Left renal pelvis (tissue), 4 donors: ENCODE results near the gene DRC3. TPM values are rescaled to one million over a fixed set of nuclear protein-coding genes. Genes with fewer than 3 reads are reported as not detected.

ENCODE experiments used
- DNase-seq, 4 donors: peaks; one replicate each; pipeline ENCODE4 v3.0.0-alpha.2; 2013; ENCODE audit warnings: low read depth in 4 of 4, low spot score in 3 of 4
- polyA plus RNA-seq, 4 donors: library from polyadenylated mRNA; unstranded; fragments of 120-200 nt; gene quantifications; one replicate each; pipeline ENCODE4 v1.2.1, GENCODE V29; 2013; ENCODE audit not compliant: insufficient read length in 4 of 4

DRC3 gene
- polyA plus RNA-seq, 4 donors = 4.7 to 24.6 (median 13.5) TPM

DNA sequence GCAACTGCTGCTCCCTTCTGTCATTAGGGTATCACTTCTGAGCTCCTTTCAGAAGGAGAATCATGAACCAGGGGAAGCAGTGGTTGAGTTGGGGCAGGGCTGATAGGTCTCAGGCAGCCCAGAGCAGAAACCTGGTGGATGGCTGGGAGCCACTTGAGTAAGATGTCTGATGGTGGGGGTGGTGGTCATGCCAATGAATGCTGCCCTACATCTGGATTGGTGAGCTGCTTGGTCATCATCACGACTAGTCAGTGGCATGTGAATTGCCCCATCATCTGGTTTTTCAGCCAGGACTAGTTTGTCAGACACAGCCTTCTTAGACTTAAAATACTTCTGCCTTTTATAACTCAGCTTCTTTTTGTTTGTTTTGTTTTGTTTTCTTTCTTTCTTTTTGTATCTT, 69.1 kb downstream of the DRC3 start:
- no peak for DNase-seq

DNA sequence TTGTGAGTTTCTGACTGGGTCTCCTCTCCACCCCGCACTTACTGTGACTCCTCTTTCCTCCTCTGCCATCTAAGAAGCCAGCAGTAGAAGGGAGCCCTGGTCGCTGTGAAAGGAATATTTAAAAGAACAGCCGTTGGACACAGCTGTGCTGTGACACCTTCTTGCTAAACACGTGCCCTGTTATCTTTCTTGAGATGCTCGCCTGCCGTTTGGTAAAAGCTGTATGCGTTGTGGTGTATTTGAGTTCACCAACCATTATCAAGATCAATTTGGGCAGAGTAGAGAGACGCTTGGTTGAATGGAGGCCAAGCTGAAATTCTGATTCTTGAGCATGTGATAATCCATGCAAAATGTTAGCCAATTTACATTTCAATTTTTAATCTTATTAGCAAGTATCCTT, 70.3 kb downstream of the DRC3 start:
- DNase-seq = no peak

DNA sequence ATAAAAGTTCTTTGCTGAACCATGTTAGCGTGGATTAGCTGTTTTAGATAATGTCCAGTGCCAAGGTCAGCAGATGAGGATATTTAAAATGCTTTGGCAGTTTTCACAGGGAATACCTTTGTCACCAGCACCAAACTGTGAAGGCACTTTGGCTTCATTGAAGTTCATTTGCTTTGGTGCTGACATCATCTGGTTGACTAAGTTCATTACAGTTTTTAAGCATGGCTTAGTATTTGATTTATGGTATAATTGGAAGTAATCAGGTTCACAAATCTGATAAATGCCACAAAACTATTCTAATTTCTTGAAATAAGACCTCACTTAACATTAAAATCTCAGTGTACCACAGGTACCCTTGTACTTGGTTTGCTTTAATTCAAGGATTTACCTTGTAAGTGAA, 70.8 kb downstream of the DRC3 start:
- no peak for DNase-seq

DNA sequence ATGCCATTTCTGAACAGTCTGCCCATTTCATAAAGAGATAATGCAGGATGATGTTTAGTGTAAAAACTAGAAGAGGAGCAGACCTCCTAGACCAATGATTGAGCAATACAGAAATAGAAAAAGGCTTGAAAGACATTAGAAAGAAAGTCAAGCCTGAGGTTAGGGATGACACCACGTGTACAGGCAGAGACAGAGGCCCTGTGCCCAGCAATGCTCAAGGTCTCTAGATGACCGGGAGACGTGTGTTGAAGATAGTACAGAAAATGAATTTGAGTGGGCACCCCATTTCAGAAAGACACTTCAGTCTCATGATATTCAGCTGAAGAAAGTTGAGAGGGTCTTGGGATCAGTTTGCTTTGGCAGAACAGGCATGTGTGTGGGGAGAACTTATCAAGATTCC, 71.9 kb downstream of the DRC3 start:
- no peak for DNase-seq

DNA sequence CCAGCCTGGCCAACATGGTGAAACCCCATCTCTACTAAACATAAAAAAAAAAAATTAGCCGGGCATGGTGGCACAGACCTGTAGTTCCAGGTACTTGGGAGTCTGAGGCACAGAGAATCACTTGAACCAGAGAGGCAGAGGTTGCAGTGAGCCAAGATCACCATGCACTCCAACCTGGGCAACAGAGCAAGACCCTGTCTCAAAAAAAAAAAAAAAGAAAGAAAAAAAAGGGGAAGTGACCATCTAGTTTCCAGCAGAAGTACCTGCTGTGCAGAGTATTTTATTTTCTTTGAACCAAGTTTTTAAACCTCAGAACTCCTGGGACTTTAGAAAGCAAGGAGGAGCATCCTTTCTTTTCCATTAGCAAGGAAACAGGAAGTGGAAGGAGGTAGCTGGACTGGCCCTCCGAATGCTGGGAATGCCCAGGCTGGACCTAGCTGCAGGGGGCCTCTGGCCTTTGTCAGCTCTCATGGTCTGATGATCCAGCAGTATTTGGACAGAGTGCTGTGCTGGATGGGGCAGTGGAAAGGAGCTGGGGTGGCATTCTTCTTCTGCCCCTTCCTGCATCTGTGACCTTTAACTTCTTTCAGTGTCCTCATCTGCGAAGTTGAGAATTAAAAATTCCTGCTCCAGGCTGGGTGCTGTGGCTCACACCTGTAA, 73.2 kb downstream of the DRC3 start:
- no peak for DNase-seq

DNA sequence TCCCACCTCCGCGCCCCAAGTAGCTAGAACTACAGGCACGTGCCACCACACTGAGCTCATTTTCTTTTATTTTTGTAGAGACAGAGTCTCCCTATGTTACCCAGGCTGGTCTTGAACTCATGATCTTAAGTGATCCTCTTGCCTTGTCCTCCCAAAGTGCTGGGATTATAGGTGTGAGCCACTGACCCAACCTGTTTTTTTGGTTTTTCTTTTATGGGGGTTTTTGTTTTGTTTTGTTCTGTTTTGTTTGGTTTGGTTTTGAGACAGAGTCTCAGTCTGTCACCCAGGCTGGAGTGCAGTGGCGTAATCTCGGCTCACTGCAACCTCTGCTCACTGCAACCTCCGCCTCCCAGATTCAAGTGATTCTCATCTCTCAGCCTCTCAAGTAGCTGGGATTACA, 82.9 kb downstream of the DRC3 start:
- DNase-seq = no peak

DNA sequence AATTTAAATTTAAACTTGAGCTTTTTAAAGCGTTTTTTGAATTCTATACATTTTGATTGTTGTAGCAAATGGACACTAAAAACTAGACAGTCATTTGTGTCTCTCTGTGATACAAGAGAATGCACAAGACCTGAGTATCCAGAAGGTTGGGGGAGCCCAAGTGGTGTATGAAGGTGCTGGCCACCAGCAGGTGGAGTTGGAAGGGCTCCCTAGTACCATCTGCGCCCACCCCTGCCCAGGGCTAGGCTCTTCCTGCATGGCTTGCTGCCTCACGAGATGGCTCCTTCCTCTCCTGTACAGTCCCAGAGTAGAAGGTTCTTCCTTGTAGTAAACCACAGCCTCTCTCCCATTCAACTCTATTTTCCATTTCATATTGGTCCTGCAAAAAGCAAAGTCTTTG, 83.6 kb downstream of the DRC3 start:
- DNase-seq = no peak

DNA sequence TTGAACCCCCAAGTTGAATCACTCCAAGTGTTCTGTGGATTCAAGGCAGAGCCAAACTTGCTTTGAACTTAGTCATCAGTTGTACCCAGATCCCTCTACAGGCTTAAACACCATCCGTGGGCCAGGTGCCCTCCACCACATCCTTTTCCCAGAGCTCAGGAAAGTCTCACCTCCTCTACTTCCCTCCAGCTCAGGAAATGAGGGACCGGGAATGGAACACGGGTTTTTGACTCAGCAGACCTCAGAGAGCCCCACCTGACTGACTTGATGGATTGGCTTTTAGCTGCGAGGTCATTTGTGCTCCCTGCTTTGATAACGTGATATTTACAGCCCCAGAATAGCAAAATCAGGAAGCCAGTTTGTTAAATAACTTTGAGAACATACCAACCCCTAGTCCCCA, 86.6 kb downstream of the DRC3 start:
- no peak for DNase-seq

DNA sequence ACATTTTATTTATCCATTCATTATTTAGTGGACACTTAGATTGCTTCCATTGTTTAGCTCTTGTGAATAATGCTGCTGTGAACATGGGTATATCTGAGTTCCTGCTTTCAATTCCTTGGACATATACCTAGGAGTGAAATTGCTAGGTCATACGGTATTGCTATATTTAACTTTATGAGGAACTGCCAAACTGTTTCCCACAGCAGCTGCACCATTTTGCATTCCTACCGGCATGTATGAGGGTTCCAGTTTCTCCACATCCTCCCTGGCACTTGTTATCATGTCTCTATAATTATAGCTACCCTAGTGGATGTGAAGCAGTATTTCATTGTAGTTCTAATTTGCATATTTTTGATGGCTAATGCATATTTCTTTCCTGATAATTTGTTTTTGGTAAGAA, 91.4 kb downstream of the DRC3 start:
- no peak for DNase-seq

DNA sequence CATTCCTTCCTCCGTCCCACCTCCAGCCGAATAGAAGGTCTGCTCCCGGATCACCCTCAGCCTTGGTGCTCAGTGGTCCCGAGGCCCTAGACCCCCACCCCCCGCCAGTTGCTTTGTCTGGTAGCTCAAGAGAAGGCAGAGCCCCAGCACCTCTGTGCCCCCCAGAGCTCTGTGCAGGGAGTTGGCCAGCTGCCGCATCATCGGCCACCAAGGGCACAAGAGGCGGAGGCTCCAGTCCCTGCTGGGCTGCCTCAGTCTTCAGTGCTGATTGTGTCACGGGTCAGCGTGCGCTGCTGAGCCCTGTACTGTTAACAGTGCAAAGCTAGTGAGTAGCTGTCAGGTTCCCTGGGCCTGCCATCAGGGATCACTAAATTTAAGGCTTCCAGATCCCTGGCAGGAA, 92.9 kb downstream of the DRC3 start:
- DNase-seq = no peak

Other genes starting within 250 kb of the DRC3 start
- 10 to 100 TPM; 39.2 to 64.0 (median 50.9) TPM for gene SREBF1, start 135.9 kb upstream of the DRC3 start, polyA plus RNA-seq
- gene TOM1L2, start 462 bp upstream of the DRC3 start, polyA plus RNA-seq = 10 to 100 TPM; 33.3 to 46.1 (median 36.1) TPM
- gene ATPAF2, start 66.3 kb downstream of the DRC3 start, polyA plus RNA-seq = 10 to 100 TPM; 17.4 to 35.4 (median 21.9) TPM
- 10 to 100 TPM; 13.3 to 16.2 (median 14.5) TPM for gene GID4, start 66.5 kb downstream of the DRC3 start, polyA plus RNA-seq
- gene DRG2, start 115.1 kb downstream of the DRC3 start, polyA plus RNA-seq = 10 to 100 TPM; 29.6 to 44.7 (median 36.2) TPM
- gene MYO15A, start 135.9 kb downstream of the DRC3 start, polyA plus RNA-seq = 1 to 10 TPM; 2.9 to 6.2 (median 4.7) TPM
- gene ALKBH5, start 211.0 kb downstream of the DRC3 start, polyA plus RNA-seq = 10 to 100 TPM; 58.8 to 70.6 (median 67.5) TPM